HG03060 (cell line): ENCODE results near the gene GNLY.
"Not testable (repeated sequence)": the region's sequence is repeated elsewhere in the genome, so short reads cannot be mapped to it uniquely, and the experiment has no call there.

Experiments
- ATAC-seq: cut with Tn5 transposase; IDR thresholded peaks from one replicate; pipeline ENCODE4 v1.9.1; 2021; ENCODE audit warnings: low read depth, moderate number of reproducible peaks; ENCODE audit not compliant: unreplicated experiment

Gene GNLY

GRCh38 chr2:85694052-85695025 is at the start of gene GNLY:
GNLY (plus strand) TSS chr2:85694358; CDS start chr2:85694419, 61 bp downstream.
- no peak for ATAC-seq

GRCh38 chr2:85644909-85645308 is 49.2 kb upstream of the GNLY start:
- ATAC-seq = no peak

GRCh38 chr2:85646166-85646565 is 48.0 kb upstream of the GNLY start:
- ATAC-seq = no peak

DNA sequence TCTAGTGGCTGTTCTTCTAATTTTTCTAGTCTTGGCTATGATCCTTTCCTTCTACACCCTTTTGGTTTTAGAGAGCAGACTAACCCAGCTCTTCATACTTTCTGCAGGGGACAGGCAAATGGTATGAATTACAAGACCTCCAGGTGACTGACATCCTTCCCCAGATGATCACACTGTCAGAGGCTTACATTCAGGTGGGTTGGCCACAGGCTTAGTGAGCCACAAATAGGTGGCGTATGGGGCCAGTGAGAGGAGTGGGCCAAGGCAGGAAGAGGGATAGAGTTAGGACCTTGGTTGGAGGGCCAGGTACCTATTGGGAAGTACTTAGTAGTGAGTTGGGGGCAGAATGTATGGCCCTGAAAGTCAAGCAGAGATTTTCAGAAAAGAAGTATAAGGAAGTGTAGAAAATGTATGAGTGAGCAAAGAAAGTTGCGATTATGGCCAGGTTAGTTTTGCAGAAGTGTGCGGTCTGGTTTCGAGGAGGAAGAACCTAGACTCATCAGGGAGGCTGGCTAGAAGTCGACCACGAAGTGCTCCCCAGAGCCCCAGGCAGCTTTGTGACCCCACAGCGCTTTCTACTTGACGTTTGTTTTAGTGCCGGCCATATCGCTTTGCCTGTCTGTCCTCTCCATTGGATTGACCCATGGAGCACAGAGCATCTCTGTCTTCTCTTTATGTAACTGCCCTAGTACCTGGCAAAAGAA is 46.2 kb upstream of the GNLY start:
- no peak for ATAC-seq

DNA sequence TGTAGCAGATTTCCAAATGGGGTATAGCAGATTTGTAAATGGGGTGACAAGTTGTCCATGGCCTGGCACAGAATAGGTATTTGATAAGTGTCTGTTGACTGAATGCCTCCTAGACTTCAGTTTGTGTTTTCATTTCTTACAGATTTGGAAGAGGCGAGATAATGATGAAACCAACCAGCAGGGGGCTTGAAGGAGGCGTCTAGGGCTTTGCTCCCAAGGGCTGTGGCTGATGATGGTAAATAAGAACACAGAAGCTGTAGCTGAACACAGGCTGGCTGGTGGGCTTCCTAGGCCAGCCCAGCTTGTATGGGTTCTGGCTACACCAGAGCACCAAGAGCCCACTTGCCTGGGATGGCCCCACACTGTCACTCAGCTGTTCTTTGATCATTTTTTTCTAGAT is 45.5 kb upstream of the GNLY start:
- no peak for ATAC-seq

GRCh38 chr2:85649201-85650190 is 44.7 kb upstream of the GNLY start:
- no peak for ATAC-seq

GRCh38 chr2:85650456-85650855 is 43.7 kb upstream of the GNLY start:
- ATAC-seq = no peak

DNA sequence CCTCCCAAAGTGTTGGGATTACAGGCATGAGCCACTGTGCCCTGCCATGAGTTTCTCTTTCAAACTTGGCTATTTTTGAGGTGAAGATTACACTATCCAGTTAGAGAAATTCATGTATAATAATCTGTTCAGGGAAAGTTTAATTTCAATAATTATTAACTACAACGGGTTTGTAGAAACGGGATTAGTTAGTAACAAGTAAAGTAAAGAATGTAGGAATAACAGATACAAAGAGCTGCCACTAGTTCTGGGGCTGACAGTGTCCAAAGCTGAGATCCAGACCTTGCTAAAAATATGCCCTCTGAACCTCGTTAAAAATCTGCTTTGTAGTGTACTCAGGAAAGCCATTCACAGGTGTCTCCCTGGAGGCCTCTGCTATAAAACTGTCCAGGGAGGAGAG is 43.1 kb upstream of the GNLY start:
- no peak for ATAC-seq

- no peak for ATAC-seq
These were observed 42.1 kb upstream of the GNLY start for GRCh38 chr2:85652056-85652455.

DNA sequence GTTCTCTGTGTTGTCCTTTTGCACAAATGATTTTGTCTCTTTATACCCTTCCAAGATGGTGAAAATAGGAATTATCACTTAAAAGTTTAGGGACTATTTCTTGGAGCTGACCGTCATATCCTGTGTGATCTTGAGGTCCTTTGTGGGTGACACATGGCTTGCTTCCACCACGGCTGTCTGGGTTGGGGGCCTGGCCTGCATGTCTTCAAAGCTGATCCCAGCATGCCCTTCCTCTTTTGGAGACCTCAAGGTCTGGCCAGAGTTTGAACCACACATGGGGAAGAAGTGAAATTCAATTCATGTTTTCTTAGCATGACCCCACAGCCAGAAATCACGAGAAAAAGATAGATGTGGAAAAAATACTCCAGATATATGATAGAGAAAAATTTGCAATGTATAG is 40.2 kb upstream of the GNLY start:
- no peak for ATAC-seq

DNA sequence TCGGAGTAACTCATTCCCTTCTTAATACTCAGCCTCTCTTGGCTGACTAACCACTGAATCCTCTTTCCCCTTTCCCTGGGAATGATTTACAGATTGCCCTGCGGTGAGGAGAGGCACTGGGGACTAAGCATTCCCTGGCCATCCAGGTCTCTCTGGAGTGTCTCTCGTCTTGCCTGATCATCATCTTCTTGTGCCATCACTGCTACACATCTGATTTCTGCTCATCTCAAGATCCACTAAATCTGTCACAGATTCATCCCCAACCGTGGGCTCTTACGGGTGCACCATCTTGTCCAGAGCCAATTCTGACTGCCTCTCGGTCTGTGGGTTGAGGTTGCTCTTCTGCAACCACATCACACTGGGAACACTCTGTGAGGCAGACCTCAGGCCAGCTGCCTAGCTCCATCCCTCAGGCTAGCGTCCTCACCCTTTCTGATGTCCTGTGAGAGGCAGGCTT is 38.2 kb upstream of the GNLY start:
- ATAC-seq = no peak

DNA sequence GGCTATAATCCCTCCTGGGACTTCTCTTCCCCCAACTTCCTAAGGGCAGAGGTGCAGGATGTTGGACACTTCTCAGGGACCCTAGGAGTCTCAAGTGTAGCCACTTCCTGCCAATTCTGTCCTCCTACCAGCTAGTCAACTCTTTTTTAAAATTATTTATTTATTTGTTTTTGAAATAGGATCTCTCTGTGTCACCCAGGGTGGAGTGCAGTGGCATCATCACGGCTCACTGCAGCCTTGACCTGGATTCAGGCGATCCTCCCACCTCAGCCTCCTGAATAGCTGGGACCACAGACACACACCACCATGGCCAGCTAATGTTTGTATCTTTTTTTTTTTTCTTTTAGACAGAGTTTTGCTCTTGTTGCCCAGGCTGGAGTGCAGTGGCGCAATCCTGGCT is 37.7 kb upstream of the GNLY start:
- ATAC-seq = no peak

DNA sequence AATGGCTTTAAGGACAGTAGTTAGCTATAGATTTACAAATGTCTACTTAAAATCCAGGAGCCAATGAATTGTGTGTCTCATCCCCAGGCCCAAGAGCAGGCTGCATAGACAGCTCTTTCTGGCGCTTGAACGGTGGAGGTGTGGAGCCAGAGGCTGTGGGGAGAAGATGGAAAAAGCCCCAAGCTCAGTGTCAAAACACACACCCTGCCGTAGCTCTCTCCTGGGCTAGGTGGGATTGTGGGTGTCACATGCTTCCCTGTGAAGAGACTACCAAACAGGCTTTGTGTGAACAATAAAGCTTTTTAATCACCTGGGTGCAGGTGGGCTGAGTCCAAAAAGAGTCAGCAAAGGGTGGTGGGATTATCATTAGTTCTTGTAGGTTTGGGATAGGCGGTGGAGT is 36.8 kb upstream of the GNLY start:
- not testable (repeated sequence) for ATAC-seq

DNA sequence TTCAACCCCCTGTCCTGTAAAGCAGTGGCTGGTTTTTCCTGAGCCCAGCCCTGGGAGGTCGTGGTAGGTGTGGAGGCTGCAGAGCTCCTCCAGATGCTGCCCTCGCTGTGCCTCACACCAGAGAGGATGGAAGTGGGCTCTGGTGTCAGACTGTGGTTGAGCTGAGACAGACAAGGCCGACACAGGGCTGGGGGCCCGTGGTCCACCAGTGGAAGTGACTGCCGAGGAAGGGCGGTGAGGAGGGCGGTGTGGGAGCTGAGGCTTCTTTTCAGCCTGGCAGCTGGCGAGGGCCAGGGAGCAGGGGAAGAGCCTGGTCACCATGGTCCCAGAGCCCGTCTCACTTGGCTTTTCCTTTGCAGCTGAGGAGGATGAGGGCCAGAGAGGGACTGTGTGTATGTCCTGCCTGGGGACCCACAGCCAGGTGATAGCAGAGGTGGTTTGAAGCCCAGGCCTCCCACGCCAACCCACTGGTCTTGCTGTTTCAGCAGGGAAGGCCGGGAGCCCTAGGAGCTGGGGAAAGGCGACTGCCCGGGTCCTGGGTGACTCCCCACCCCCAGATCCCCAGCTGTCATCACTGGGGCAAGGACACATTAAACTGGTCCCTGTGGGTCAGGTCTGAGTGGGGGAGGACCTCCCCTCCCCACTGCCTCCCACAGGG is 34.7 kb upstream of the GNLY start:
- ATAC-seq = no peak

DNA sequence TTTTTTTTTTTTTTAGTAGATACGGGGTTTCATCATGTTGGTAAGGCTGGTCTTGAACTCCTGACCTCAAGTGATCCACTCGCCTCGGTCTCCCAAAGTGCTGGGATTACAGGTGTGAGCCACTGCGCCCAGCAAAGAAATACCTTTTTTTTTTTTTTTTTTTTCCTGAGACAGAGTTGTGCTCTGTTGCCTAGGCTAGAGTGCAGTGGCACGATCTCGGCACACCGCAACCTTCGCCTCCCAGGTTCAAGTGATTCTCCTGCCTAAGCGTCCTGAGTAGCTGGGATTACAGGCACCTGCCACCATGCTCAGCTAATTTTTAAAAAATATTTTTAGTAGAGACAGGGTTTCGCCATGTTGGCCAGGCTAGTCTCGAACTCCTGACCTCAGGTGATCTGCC is 33.9 kb upstream of the GNLY start:
- ATAC-seq = not testable (repeated sequence)

DNA sequence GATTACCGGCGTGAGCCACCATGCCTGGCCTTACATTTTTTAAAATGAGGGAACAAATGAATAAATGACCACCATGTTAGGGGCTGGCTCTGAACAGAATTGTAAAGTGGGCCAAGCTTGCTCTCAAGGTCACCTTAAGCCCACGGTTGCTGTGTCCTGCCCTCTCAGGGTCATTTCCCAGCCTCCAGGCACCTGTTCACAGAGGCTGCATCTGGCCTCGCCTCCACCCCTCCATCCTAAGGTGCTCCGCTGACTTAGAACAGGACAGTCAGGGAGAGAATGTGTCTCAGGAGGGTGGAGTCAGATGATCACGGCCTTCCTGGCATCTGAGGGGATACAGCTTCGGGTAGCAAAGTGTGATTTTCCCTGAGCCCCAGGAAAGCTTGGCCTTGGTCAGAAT is 33.4 kb upstream of the GNLY start:
- ATAC-seq = no peak

- ATAC-seq = no peak
These were observed 32.9 kb upstream of the GNLY start for GRCh38 chr2:85661139-85661858.

GRCh38 chr2:85662899-85663593 is 31.1 kb upstream of the GNLY start:
- no peak for ATAC-seq
